Brain microvascular endothelial cell (primary cell): ENCODE data around the gene SDF4.

ENCODE experiments used
- DNase-seq: peaks from one replicate; pipeline ENCODE4 v3.0.0-alpha.2; 2020
- H3K27ac ChIP-seq: fragments of 250-450 bp; sonication (Bioruptor Pico); 2 replicates; pipeline ENCODE4 v1.5.1; 2020; ENCODE audit warnings: mild to moderate bottlenecking, moderate library complexity
- H3K27me3 ChIP-seq: fragments of 250-450 bp; sonication (Bioruptor Pico); replicated peaks from 2 replicates; pipeline ENCODE4 v1.5.1; 2020; ENCODE audit warnings: mild to moderate bottlenecking
- H3K36me3 ChIP-seq: fragments of 250-450 bp; sonication (Bioruptor Pico); replicated peaks from 2 replicates; pipeline ENCODE4 v1.5.1; 2020; ENCODE audit warnings: mild to moderate bottlenecking
- H3K4me3 ChIP-seq: 2 replicates; pipeline ENCODE4 v1.5.1; 2011; ENCODE audit warnings: low read depth, mild to moderate bottlenecking, control low read depth, low read length, moderate library complexity
- CTCF ChIP-seq: IDR thresholded peaks from 2 replicates; pipeline ENCODE4 v1.5.1; 2011; ENCODE audit warnings: low read depth, mild to moderate bottlenecking, moderate library complexity, low read length, control low read depth, inconsistent platforms; ENCODE audit errors: missing control alignments
- in situ Hi-C: cut with HindIII; loops from 2 replicates; pipeline ENCODE4 v1.10.0; 2017; ENCODE audit warnings: low sequenced_read_pairs, low pct_ligation_motif_present

SDF4 gene

DNA sequence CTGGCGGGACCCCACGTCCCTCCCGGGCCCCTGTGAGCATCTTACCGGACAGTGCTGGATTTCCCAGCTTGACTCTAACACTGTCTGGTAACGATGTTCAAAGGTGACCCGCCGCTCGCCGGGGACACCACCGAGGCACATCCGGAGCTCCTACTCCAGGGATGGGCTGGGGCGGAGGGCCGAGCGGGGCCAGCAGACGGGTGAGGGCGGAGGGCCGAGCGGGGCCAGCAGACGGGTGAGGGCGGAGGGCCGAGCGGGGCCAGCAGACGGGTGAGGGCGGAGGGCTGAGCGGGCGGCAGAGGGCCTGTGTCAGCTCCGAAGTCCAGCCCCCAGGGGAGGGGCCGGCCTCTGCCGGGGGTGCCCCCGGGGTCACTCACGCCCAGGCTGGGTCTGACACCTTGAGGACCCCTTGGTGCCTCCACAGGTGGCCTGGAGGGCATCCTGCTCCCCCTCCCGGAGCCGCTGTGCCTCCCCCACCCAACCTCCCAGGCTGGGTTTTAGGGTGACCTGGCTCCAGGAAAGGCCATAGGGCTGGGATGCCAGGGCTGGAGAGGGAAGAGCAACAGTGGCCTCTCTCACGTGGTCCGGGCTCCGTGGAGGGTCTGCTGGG, 63.9 kb downstream of the SDF4 start:
- Histone ChIP-seq H3K36me3 (no peaks in the 10 kb centered on the region), H3K4me3 (no peak overlapping the region), H3K27me3 (peaks cover 38% of the 10 kb centered on the region), H3K27ac (no peak overlapping the region)
- no peak for DNase-seq
- no peak for TF ChIP-seq CTCF
- in situ Hi-C loops: no loop called here

- TF ChIP-seq CTCF: no peak
- Histone ChIP-seq H3K27me3 (peaks cover 37% of the 10 kb centered on the region), H3K27ac (no peak overlapping the region), H3K36me3 (no peaks in the 10 kb centered on the region), H3K4me3 (no peak overlapping the region)
- no peak for DNase-seq
- in situ Hi-C loops: no loop called here
Measured at GRCh38 chr1:1167398-1167821, 64.4 kb downstream of the SDF4 start.
